ENCODE measurements around the gene PFKP.
A peak's percentile ranks its signal among the peaks of the same experiment; 100 is the strongest.

Gene PFKP

DNA sequence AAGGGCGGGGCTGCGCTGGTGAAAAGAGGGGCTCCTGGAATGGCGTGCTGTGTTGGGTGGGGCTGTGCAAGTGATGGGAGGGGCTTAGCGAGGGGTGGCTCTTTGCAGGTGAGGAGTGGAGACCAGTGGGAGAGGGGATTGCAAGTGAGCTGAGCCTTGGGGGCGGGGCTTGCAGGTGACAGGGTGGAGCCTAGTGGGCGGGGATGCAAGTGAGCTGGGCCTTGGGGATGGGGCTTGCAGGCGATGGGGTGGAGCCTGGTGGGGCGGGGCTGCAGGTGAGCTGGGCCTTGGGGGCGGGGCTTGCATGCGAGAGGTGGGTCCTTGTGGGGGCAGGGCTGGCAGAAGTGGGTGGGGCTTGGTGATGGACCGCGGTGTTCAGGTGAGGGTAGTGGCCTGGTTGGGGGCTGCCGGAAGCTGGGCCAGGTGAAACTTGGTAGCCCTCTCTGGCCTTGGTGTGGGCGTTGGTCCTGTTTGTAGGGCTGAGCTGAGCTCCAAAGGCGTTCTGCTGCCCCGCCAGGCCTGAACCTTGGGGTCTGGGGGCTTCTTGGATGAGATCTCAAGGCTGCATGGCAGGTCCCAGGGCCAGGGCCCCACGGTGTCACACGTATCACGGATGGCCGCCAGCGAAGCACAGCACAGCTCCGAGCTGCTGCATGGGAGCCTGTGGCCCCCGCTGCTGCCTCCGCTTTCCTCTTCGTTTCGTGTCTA lies 106.0 kb downstream of the PFKP start:
- DNase-seq (ENCODE audit: extremely low spot score), result no peak
- TF ChIP-seq, protein P1, sequence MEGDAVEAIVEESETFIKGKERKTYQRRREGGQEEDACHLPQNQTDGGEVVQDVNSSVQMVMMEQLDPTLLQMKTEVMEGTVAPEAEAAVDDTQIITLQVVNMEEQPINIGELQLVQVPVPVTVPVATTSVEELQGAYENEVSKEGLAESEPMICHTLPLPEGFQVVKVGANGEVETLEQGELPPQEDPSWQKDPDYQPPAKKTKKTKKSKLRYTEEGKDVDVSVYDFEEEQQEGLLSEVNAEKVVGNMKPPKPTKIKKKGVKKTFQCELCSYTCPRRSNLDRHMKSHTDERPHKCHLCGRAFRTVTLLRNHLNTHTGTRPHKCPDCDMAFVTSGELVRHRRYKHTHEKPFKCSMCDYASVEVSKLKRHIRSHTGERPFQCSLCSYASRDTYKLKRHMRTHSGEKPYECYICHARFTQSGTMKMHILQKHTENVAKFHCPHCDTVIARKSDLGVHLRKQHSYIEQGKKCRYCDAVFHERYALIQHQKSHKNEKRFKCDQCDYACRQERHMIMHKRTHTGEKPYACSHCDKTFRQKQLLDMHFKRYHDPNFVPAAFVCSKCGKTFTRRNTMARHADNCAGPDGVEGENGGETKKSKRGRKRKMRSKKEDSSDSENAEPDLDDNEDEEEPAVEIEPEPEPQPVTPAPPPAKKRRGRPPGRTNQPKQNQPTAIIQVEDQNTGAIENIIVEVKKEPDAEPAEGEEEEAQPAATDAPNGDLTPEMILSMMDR (IDR thresholded peaks at IDR 0.05; ENCODE audit: control extremely low read depth, extremely low read depth, low read depth, missing control alignments), result no peak
- CTCF ChIA-PET, result interaction anchor here (0.9 to 1.4 kb wide), 3 partner anchors 19 to 20 kb away, joined by 3 to 4 read pairs (median 3); no protein-coding TSS in a partner anchor
- POLR2A ChIA-PET, result interaction anchor here (0.5 to 1.3 kb wide), 6 partner anchors 8 to 701 kb away, joined by 3 to 5 read pairs (median 3); no protein-coding TSS in a partner anchor

DNA sequence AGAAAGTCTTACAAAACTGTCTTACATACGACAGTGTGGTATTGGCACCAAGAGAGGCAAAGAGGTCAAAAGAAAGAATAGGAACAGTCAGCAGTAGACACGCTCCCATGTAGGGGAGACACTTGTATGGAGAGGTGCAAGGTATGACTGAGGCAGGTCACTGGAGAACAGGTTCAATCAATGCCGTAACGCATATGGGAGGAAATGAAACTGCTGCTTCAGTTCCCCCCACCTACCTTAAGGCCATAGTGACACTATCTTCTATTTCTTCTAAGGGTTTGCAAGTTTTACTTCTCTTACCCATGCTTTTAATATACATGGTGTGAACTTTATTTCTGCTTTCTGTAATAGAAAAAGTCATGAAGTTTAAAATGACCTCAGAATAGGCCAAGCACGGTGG lies 110.7 kb downstream of the PFKP start:
- DNase-seq (ENCODE audit: extremely low spot score), result peak; percentile 49
- POLR2A ChIA-PET, result no interaction called here
- TF ChIP-seq, protein P1 (IDR thresholded peaks at IDR 0.05; ENCODE audit: control extremely low read depth, extremely low read depth, low read depth, missing control alignments), result no peak
- CTCF ChIA-PET, result interaction anchor here (4.1 kb wide), 1 partner anchor 15 kb away, joined by 29 read pairs; no protein-coding TSS in a partner anchor

DNA sequence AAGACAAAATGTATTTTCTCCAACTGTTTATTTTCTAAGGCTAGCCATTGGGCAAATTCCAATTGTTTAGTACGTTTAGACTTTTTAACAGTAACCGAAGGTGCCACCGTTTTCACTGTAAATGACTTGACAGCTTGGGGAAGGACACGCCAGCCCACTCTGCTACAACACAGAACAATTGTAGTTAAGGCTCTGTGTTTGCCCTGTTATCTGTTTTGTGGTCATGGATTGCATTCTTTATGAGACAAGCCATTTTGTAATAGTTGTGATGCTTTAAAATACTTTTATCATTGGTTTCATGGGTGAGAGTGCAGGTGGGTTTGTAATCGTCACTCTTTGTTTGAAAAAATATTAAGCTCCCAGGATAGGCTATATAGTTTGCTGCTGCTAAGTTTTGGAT lies 111.8 kb downstream of the PFKP start:
- ChIA-PET POLR2A (no interaction called here), CTCF (interaction anchor here (4.1 kb wide), 1 partner anchor 14 kb away, joined by 29 read pairs; no protein-coding TSS in a partner anchor)
- TF ChIP-seq, protein P1 (IDR thresholded peaks at IDR 0.05; ENCODE audit: control extremely low read depth, extremely low read depth, low read depth, missing control alignments), result no peak
- no peak for DNase-seq (ENCODE audit: extremely low spot score)

DNA sequence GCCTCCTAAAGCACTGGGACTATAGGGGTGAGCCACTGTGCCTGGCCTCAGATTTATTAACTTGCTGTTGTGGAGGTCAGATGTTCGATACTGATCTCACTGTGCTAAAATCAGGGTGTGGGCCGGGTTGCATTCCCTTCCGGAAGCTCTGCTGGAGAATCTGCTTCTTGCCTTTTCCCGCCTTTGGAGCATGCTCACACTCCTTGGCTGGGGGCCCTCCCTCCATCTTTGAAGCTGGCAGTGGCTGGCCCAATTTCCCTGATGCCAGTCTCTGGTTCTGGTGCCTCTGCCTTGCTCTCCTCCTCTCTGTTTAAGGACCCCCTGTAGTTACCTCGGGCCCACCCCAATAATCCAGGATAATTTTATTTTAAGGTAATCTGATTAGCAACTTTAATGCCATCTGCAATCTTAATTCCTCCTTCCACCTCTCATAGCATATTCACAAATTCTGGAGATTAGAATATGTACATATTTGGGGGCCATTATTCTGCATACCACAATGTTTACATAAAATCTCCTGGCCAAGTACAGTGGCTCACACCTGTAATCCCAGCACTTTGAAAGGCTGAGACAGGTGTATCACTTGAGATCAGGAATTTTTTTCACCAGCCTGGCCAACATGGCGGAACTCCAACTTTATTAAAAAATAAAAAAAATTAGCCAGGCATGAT lies 113.1 kb downstream of the PFKP start:
- POLR2A ChIA-PET, result interaction anchor here (1.4 kb wide), 1 partner anchor 8 kb away, joined by 3 read pairs; the partner anchor contains the start of gene PITRM1
- TF ChIP-seq, protein P1 (IDR thresholded peaks at IDR 0.05; ENCODE audit: control extremely low read depth, extremely low read depth, low read depth, missing control alignments), result no peak
- no peak for DNase-seq (ENCODE audit: extremely low spot score)
- CTCF ChIA-PET, result interaction anchor here (1.0 to 4.1 kb wide), 4 partner anchors 9 to 17 kb away, joined by 3 to 29 read pairs (median 7); no protein-coding TSS in a partner anchor

DNA sequence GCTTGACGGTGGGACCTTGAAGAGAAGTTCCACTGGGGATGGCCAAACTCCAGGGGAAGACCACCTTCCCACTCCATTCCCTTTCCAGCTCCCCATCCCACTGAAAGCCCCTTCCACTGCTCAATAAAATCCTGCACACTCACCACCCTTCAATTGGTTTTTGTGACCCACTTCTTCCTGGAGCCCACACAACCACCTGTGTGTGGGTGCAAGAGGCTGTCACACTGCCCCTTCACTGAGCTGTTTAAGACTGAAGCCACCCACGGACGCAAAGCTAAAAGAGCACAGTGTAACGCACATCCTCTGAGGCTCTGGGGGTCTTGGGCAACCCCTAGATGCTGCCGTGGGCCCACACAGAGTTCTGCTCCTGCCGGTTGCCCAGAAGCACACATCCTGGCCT lies 118.0 kb downstream of the PFKP start:
- DNase-seq (ENCODE audit: extremely low spot score), result no peak
- CTCF ChIA-PET, result interaction anchor here (1.9 kb wide), 1 partner anchor 13 kb away, joined by 5 read pairs; no protein-coding TSS in a partner anchor
- POLR2A ChIA-PET, result no interaction called here
- TF ChIP-seq, protein P1 (IDR thresholded peaks at IDR 0.05; ENCODE audit: control extremely low read depth, extremely low read depth, low read depth, missing control alignments), result no peak

DNA sequence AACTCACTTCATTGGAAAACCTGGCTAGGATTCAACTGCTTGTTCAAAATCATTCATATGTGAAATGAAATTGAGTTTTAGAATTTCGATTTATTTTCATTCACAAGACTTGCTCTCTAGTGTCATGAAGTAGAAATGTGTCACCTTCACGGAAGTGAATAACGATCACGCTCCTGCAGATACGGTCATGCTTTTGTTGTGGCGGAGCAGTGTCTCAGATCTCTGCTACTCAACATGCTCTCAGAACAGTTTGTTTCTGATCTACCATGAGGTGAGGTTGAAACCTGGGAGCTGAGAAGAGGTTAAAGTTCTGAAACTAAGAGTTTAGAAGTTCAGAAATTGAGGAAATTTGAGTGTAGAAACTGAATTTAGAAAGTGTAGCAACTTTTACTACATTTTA lies 119.0 kb downstream of the PFKP start:
- POLR2A ChIA-PET, result no interaction called here
- CTCF ChIA-PET, result interaction anchor here (0.9 to 1.9 kb wide), 2 partner anchors 10 to 12 kb away, joined by 3 to 5 read pairs; no protein-coding TSS in a partner anchor
- TF ChIP-seq, protein P1 (IDR thresholded peaks at IDR 0.05; ENCODE audit: control extremely low read depth, extremely low read depth, low read depth, missing control alignments), result no peak
- DNase-seq (ENCODE audit: extremely low spot score), result no peak

Measured in GM10248 (cell line).